ENCODE data around the gene LCK.
A peak's percentile ranks its signal among the peaks of the same experiment; 100 is the strongest.

LCK gene

DNA sequence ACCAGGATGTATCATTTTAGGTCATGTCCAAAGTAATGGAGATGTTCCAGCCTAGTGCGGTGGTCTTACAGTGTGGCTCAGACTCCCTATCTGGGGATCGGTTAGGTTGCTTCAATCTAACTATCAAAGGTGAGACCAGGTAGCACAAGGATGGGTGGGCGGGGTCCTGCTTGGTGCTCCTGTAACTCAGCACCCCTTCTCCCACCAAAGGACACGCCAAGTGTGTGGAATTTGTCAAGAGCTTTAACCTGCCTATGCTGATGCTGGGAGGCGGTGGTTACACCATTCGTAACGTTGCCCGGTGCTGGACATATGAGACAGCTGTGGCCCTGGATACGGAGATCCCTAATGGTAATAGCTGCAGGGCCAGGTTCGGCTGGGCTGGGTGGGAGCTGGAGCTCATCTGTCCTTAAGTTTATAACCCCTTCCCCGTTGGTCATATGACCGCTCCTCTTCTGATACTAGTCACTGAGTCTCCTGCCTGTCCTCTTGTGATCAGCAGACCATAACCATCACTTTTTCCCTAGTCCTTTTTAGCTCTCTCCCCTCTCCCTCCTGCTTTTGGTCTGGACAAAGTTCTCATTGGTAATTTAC lies 79.6 kb downstream of the LCK start:
- no peak for DNase-seq

DNA sequence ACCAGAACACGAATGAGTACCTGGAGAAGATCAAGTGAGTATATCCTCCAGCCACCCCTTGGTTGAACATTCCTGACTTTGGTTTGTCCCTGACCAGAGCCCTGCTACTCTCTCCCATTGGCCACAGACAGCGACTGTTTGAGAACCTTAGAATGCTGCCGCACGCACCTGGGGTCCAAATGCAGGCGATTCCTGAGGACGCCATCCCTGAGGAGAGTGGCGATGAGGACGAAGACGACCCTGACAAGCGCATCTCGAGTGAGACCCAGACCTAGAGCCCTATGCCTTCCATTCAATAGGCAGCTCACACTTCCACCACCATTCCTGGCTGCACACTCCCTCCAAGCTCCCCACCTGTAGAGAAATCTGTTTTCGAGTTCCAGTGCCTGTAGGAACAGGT lies 80.5 kb downstream of the LCK start:
- DNase-seq: no peak

DNA sequence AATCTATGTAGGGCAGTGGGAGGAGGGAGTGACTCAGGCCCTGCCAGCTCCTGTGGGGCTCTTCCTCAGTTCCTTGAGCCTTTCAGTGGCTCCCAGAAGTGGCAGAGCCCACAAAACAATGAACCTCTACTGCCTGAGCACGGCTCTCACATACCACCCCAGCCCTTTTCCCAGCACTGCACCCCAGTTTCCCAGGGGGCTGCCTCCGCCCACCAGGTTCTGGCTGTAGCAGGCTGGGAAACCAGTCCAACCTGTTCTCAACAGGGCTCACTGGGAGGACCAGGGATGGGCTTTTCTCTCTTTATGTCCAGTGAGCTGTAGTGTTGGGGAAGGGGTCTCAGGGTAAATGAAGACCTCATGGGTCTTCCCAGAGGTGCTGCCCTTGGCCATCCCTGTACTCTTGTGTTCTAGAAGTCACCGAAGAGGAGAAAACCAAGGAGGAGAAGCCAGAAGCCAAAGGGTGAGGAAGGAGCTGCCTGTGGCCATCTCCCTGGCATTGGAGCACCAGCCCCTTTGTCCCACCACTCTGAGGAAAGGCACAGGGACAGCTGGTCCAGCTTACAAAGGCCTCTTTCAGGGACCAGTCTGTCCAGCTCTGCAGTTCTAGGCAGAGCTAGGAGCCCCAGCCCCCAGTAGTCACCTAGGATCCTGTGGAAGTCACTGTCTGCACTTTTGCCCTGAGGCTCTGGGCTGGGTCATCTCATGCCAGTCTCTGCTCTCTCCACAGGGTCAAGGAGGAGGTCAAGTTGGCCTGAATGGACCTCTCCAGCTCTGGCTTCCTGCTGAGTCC lies 81.4 kb downstream of the LCK start:
- no peak for DNase-seq

DNA sequence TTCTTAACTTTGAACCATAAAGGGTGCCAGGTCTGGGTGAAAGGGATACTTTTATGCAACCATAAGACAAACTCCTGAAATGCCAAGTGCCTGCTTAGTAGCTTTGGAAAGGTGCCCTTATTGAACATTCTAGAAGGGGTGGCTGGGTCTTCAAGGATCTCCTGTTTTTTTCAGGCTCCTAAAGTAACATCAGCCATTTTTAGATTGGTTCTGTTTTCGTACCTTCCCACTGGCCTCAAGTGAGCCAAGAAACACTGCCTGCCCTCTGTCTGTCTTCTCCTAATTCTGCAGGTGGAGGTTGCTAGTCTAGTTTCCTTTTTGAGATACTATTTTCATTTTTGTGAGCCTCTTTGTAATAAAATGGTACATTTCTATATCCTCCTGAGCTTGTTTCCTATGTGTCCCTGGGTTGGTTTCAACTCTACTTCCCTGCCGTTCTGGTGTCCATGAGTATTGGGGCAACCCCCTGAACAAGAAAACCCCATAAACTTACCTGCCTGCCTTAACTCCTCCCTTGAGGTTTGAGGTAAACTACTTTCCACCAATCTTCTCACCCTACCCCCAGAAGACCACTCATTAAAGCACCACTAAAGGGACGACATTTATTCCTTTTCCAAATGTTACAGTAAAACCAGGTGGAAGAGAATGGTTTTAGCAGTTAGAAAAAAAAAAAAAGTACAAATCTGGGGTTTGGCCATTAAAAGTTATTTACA lies 82.3 kb downstream of the LCK start:
- DNase-seq: no peak

DNA sequence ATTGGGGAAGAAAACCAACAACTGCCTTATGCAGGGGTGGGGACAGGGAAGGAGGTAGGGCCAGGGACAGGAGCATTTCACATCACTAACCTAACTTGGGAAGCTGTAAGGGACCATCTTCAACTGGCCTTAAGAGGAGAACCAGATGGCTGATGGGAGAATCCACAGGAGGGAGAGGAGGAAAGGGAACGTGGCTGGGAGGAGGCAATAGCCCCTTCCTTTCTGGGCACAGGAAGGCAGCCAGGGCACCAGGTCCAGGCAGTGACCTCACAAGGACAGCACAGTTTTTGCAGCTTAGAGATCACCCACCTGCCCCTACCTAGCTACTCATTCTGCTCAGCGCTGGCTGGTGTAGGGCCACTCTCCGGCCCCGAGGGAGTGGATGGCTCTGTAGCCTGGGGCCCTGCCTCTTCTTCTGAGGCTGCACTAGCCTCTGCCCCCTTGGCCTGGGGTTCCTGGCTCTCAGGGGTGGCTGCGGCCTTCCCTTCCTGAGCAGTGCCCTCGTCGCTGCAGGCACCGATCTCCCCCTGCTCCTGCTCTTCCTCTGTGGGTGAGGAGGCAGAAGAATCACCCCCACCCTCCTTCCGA lies 83.3 kb downstream of the LCK start:
- no peak for DNase-seq

DNA sequence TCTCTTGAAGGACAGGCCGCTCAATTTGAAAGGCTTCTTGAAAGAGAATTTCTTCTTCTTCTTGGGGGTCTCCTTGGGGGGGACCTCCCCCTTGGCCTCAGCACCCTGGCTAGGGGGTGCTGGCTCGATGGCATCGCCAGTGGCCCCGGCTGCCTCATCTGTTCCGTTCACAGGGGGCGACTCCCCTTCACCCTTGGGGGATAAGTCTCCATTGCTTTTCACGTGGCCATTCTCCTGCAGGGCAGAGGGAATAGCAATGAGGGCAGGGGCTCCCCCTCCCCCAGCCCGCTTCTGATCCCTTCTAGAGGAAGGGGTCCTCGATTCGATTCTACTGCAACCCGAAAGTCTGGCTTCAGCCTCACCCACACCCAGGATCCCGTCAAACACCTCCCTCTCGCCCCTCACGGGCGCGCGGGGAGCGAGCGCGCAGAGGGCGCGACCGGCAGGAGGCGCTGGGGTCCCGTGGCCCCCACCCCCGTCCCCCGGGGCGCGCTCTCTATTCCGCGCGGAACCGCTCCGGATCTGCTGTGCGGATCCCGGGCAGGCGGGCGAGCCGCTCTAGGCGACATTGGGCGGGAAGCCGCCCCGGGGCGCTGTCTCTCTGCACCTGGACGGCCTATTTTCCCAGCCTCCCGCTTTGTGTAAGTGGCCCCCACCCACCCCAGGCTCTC lies 83.9 kb downstream of the LCK start:
- peak; percentile 61 for DNase-seq

DNA sequence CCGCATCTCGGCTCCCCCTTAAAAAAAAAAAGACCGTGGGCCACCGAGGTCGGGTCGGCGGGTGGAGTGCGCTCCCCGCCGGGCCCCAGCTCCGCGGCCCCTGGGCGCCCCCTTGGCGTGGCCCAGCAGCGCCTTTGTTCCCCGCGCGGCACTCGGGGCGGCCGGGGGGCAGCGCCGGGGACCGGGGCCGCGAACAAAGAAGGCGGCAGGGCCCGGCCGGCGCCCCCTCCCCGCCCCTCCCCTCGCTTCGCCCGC lies 84.4 kb downstream of the LCK start:
- no peak for DNase-seq
